Smooth muscle cell of the brain vasculature (primary cell): ENCODE results near the gene CEACAM19.

Experiments
- DNase-seq: peaks from one replicate; pipeline ENCODE4 v3.0.0-alpha.2; 2012; ENCODE audit warnings: low read depth, low spot score

Gene CEACAM19

DNA sequence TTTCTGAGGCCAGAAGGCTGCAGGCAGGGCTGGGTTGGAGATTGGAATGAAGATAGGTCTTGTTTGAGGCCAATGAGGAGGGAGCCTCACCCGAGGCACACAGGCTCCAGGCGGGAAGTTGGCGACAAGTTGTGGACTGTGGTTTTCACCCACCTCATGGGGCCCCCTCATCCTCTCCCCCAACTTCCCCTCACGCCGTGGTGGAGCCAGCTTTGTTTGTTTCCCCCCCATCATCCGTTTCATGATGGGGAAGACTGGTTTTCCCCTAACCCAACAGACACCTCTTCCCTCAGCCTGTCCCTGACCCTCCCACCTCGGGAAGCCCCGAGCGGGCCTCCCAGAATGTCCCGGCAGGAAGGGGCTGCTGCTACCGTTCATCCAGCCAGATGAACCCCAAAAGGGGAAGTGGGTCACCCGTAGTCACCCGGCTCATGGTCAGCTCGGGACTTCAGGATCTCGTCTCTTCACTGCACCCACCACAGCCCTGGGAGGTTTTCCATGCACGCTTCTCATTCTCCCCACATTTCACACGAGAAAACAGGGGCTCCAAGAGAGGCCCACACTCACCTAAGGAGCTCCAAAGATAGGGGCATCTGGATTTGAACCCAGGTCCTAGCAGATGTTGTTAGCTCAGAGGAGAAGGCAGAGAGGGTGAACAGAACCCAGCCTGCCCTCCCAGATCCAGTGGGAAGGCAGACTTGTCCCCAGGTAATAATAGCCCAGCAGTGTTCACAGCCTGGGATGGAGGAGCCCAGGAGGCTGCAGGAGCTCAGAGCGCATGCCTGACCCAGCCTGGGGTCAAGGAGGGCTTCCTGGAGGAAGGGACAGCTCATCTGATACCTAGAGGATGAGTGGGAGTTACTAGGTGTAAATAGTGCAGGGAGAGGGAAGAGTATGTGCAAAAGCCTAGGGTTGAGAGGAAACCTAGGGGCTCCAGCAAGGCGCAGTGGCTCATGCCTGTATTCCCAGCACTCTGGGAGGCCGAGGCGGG, 51.1 kb downstream of the CEACAM19 start:
- DNase-seq, result no peak

DNA sequence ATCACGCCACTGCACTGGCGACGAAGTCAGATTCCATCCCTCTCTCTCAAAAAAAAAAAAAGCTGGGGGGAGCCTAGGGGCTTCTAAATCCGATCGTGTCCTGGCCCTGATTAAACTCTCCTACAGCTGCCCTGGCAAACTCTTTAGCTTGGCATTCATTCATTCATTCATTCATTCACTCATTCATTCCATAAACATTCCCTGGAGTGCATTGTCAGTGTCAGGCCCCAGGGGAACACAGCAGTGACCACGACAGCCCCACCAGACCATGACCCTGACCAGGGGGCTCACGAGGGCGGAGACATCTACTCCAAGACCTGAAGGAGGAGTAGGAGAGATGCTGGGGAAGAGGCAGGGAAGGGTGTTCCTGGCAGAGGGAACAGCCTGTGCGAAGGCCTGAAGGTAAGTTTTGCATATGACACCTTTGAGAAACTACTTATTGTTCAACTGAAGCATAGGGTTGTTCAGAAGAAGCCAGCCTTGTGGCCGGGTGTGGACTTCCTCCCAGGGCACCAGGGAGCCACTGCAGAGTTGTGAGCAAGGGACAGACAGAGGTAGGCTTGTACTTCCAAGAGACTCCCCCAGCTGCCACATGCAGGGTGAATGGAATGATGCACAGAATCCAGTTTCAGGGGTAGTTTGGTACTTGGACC, 52.1 kb downstream of the CEACAM19 start:
- DNase-seq, result no peak

DNA sequence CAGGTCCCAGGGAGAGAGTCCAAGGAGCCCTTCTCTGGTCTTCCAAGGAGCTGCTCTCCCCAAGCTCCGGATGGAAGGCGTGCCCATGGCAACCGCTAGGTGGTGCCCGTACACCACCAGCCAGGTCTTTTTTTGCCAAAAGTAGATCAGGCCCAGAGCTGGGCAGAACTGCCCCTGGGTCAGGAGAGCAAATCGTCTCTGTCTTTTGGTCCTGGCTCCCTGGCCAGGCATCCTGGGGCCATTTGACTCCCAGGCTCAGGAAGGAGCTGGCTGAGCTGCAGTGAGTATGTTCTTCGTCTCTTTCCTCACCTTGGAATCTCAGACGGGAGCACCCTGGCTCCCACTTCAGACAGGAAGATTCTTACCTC, 52.7 kb downstream of the CEACAM19 start:
- DNase-seq, result peak; percentile 62

DNA sequence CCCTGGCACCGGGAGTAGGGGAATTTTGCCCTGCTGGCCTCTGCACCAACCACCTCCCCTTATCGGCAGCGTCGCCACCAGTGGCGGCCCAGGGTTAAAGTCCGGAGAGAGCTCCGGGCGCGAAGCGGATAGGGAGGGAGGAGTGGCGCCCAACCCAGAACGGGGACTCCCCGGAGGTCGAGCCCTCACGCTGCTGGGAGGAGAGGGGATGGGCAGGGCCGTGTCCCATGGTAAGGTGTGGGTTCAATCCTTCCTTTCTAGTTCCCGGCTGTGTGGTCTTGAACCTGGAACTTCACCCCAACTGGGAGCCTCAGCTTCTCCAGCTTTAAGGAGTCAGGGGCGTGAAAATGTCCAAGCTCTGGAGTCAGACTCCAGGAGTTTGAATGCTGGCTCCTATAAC, 54.0 kb downstream of the CEACAM19 start:
- no peak for DNase-seq

DNA sequence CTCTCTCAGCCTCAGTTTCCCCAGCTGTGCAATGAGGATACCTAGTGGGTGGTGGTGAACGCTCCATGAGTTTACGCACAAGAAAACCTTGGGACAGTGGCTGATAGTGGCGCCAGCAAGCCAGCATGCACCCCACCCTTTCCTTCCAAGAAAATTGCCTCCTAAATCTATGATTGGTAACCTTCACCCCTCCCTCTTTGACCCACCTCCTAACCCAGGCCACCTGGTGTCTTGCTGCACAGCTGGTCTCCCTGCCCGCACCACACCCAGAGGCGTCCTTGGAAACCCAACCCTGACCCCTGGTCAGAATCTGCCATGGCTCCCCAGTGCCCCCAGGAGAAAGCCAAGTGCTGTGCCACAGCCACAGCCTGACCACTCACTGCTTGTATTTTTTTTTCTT, 54.4 kb downstream of the CEACAM19 start:
- no peak for DNase-seq

DNA sequence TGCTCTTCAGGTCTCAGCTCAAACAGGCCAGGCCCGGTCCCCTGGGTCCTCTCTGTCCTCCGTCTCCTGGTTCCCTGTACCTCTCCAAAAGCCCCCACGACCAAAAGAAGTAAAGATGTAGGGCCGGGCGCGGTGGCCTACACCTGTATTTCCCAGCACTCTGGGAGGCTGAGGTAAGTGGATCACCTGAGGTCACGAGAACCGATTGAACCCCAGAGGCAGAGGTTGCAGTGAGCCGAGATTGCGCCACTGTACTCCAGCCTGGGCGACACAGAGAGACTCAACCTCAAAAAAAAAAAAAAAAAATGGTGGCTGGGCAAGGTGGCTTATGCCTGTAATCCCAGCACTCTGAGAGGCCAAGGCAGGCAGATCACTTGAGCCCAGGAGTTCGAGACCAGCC, 55.2 kb downstream of the CEACAM19 start:
- DNase-seq, result no peak

DNA sequence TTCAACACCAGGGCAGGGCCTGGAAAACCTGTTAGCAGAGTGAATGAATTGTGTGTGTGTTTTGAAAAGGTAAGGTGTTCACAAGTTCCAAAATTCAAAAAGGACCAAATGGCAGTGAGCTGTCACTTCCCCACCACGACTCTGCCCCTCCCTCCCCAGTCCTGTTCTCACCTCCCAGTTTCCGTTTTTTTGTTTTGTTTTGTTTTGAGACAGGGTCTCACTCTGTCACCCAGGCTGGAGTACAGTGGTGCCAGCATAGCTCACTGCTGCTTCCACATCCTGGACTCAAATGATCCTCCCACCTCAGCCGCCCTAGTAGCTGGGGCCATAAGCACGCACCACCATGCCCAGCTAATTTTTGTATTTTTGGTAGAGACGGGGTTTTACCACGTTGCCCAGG, 56.9 kb downstream of the CEACAM19 start:
- DNase-seq, result no peak

DNA sequence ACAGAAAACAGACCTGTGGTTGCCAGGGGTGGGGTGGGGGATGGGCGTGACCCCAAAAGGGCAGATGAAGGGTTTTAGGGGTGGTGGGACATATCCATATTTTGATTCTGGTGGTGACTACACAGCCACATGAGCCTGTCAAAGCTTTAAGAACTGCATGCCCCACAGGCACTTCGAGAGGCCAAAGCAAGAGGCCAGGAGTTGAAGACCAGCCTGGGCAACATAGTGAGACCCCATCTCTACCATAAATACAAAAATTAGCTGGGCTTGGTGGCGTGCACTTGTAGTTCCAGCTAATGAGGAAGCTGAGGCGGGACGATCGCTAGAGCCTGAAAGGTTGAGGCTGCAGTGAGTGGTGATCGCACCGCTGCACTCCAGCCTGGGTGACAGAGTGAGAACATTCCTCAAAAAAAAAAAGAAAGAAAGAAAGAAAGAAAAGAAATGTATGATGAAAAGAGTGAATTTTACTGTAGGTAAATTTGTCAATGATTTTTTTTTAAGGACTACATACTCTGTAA, 58.3 kb downstream of the CEACAM19 start:
- DNase-seq, result no peak

DNA sequence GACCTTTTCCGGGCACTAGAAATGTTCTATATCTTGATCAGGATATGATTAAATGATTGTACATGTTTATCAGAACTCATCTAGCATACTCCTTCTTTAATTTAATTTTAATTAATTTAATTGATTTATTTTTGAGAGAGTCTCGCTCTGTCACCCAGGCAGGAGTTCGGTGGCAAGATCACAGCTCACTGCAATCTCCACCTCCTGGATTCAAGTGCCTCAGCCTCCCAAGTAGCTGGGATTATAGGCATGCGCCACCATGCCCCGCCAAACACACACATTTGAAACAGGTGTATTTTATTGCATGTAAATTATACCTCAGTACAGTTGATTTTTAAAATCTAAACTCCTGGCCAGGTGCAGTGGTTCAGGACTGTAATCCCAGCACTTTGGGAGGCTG, 59.8 kb downstream of the CEACAM19 start:
- no peak for DNase-seq

DNA sequence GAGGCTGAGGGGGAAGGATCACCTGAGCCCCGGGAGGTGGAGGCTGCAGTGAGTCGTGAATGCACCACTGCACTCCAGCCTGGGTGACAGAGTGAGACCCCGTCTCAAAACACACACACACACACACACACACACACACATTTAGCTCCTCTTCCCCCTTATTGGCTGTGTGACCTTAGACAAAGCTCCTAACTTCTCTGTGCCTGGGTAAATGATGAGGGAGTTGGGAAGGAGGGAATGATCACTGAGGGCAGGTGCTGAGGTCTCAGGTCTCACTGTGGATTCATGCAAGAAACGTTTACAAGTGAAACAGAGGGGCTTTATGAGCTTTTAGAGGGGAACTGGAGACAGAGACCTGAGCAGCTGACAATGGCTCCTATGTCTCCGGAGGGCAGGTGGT, 60.3 kb downstream of the CEACAM19 start:
- DNase-seq, result no peak

DNA sequence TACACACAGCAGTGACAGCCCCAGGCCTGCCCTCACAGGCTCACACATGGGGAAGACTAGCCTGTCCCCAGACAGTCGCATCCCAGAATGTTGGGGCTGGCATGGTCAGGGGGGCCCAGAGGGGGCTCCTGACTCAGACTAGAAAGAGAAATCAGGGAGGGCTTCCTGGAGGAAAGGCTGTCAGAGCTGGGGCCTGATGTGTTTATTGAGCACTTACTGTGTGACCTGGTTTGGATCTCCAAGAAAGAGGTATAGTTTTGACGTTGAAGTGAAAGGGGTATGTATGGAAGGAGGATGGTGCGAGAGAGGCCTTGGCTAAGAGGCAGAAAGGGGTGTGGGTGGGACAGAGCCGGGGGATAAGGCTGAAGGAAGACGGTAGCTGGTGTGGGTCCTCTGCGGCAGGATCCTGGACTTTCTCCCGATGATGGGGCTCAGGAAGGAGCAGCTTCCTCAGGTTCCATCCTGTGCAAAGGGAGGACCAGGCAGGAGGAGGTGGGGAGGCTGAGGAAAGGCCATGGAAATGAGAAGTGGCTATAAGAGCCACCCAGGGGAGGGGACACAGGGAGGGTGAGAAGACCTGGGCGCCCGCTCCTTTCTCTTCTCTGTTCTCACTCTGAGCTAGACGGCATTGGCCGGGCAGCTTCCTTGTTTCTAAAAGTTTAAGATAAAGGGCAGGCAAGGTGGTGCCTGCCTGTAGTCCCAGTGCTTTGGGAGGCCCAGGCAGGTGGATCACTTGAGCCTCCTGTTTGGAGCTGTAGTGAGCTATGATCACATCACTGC, 61.1 kb downstream of the CEACAM19 start:
- DNase-seq, result no peak
